Endothelial cell of umbilical vein (primary cell): ENCODE measurements around the gene ABCA7.

Experiments
- EZH2 ChIP-seq: IDR thresholded peaks from 2 replicates; pipeline ENCODE4 v1.6.1; 2012; ENCODE audit warnings: borderline replicate concordance, low read depth, mild to moderate bottlenecking, moderate library complexity, low read length, inconsistent platforms; ENCODE audit not compliant: severe bottlenecking
- FOS ChIP-seq: IDR thresholded peaks from 2 replicates; pipeline ENCODE4 v1.6.1; 2011; ENCODE audit warnings: mild to moderate bottlenecking, low read length, moderate library complexity, borderline replicate concordance; ENCODE audit not compliant: insufficient read depth
- GATA2 ChIP-seq: IDR thresholded peaks from 2 replicates; pipeline ENCODE4 v1.7.0; 2011; ENCODE audit warnings: low read depth, mild to moderate bottlenecking, moderate library complexity, mixed read lengths, low read length; ENCODE audit not compliant: insufficient read length, insufficient read depth
- MYC ChIP-seq: IDR thresholded peaks from one replicate; pipeline ENCODE4 v1.6.1; 2011; ENCODE audit warnings: mild to moderate bottlenecking, low read depth, low read length
- POLR2A ChIP-seq: IDR thresholded peaks from 2 replicates; pipeline ENCODE4 v1.6.1; 2012; ENCODE audit warnings: low read depth, mild to moderate bottlenecking, control low read depth, low read length
- POLR2AphosphoS5 ChIP-seq: IDR thresholded peaks from 2 replicates; pipeline ENCODE4 v1.6.1; 2012; ENCODE audit warnings: low read depth, mild to moderate bottlenecking, control low read depth, low read length, moderate library complexity; ENCODE audit not compliant: insufficient read depth
- TF ChIP-seq, protein P1 (sequence below), 2 donors: IDR thresholded peaks; 1 replicate in 1 of 2; 2 replicates in 1 of 2; pipeline ENCODE4 v1.5.1; 2011; ENCODE audit warnings: low read length in 2 of 2, mild to moderate bottlenecking in 2 of 2, moderate library complexity in 2 of 2, control low read depth in 1 of 2, inconsistent platforms in 1 of 2, low read depth in 1 of 2; ENCODE audit not compliant: insufficient read depth in 1 of 2; ENCODE audit errors: extremely low read depth in 1 of 2

GRCh38 chr19:1094655-1094977, 54.7 kb downstream of the ABCA7 start:
- TF ChIP-seq POLR2AphosphoS5 (no peak), FOS (no peak), EZH2 (no peak), POLR2A (no peak), GATA2 (no peak), MYC (no peak)
- TF ChIP-seq, protein P1, sequence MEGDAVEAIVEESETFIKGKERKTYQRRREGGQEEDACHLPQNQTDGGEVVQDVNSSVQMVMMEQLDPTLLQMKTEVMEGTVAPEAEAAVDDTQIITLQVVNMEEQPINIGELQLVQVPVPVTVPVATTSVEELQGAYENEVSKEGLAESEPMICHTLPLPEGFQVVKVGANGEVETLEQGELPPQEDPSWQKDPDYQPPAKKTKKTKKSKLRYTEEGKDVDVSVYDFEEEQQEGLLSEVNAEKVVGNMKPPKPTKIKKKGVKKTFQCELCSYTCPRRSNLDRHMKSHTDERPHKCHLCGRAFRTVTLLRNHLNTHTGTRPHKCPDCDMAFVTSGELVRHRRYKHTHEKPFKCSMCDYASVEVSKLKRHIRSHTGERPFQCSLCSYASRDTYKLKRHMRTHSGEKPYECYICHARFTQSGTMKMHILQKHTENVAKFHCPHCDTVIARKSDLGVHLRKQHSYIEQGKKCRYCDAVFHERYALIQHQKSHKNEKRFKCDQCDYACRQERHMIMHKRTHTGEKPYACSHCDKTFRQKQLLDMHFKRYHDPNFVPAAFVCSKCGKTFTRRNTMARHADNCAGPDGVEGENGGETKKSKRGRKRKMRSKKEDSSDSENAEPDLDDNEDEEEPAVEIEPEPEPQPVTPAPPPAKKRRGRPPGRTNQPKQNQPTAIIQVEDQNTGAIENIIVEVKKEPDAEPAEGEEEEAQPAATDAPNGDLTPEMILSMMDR (IDR thresholded peaks at IDR 0.05; ENCODE audit: extremely low read depth in 1 of 2, insufficient read depth in 1 of 2, low read depth in 1 of 2, low read length in 2 of 2), result no peak
